H1 (cell line): ENCODE data around the gene CADPS. TPM values are rescaled to one million over a fixed set of nuclear protein-coding genes. Genes with fewer than 3 reads are reported as not detected.

Experiments
- BACH1 ChIP-seq: IDR thresholded peaks from 2 replicates; pipeline ENCODE4 v1.6.1; 2012; ENCODE audit warnings: low read length, improper control_type of control experiment
- CBX8 ChIP-seq: fragments of 300-800, 300-1000 bp; sonication (generic); IDR thresholded peaks from 2 replicates; pipeline ENCODE4 v1.7.1; 2016; ENCODE audit warnings: low read depth, low read length, borderline replicate concordance
- KDM1A ChIP-seq: fragments of 200-600, 300-600 bp; sonication (generic); IDR thresholded peaks from 2 replicates; pipeline ENCODE4 v1.7.1; 2016; ENCODE audit warnings: mild to moderate bottlenecking, low read length, borderline replicate concordance
- NRF1 ChIP-seq: IDR thresholded peaks from 2 replicates; pipeline ENCODE4 v1.6.1; 2011; ENCODE audit warnings: mild to moderate bottlenecking, low read depth, low read length, improper control_type of control experiment
- RXRA ChIP-seq: IDR thresholded peaks from 2 replicates; pipeline ENCODE4 v1.6.1; 2011; ENCODE audit warnings: low read depth, mild to moderate bottlenecking, low read length, moderate library complexity; ENCODE audit not compliant: insufficient read depth
- SAP30 ChIP-seq: fragments of 300-600 bp; sonication (generic); IDR thresholded peaks from 2 replicates; pipeline ENCODE4 v1.7.1; 2012; ENCODE audit warnings: low read length, moderate library complexity, mild to moderate bottlenecking, inconsistent platforms; ENCODE audit not compliant: insufficient read depth, insufficient replicate concordance
- SP1 ChIP-seq: IDR thresholded peaks from 2 replicates; pipeline ENCODE4 v1.6.1; 2011; ENCODE audit warnings: low read depth, low read length
- SP2 ChIP-seq: IDR thresholded peaks from 2 replicates; pipeline ENCODE4 v1.6.1; 2012; ENCODE audit warnings: mild to moderate bottlenecking, low read length, inconsistent platforms
- polyA plus RNA-seq, 7 experiments: library from polyadenylated mRNA; depleted of rRNA in 3 of 7; stranded (reverse) in 5 of 7; unstranded in 2 of 7; fragments of >200 nt in 5 of 7; fragments of 200-250 nt in 2 of 7; gene quantifications; 1 replicate in 5 of 7; 2 replicates in 1 of 7; 4 replicates in 1 of 7; pipeline versions ENCODE4 v1.2.1 to v1.2.3, GENCODE V29; 2011 to 2013; ENCODE audit warnings: missing spikeins in 2 of 7, mixed read lengths in 2 of 7
- total RNA-seq: library from RNA; stranded (reverse); fragmentation: NEBNext Ultra II Directional; extraction: Animal tissue kit (Norgen Biotek cat#: 25700); gene quantifications from 2 replicates; pipeline ENCODE4 v1.2.1, GENCODE V29; 2021

Gene CADPS
- total and polyA plus RNA-seq, 2 of the 8 experiments (the other 6 are each of a cell fraction or from before 2014, with no cell fraction given) = 7.1 to 10.2 TPM

DNA sequence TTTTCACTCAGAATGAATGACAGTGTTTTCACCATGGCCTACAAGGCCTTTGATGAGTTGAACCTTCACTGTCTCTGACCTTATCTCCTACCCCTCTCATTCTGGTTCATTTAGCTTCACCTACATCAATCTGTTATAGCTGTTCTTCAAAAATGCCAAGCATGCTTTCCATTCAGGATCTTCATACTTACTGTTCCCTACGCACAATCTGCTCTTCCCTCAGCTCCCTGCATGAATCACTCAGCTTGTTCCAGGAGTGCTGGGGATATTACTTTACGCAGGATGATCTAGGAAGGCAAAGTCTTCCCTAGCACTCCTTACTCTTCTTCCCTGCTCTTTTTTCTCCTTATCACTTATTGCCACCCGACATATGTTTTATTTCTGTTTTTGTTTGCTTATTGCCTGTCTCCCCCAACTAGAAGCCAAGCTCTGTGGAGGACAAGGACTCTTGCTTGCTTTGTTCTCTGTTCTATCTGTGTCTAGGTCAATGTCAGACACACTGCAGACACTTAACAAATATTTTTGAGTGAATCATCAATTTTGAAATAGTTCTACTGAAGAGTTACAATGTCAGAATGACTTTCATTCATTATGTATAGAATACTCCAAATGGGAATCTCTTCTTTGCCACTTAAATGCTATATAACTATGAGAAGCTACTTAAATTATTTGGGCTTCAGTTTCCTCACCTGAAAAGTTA, 263.5 kb downstream of the CADPS start (continued):
- TF ChIP-seq SP1 (no peak), SP2 (no peak), BACH1 (no peak), SAP30 (no peak), CBX8 (no peak), RXRA (no peak), KDM1A (no peak), NRF1 (no peak)
